NB4 (cell line): Measurements from ENCODE around the gene LEPR.

Experiments
- DNase-seq: peaks from one replicate; pipeline ENCODE4 v3.0.0; 2010; ENCODE audit warnings: low read depth
- H3K4me3 ChIP-seq: one replicate; pipeline ENCODE4 v1.5.1; 2011; ENCODE audit warnings: mild to moderate bottlenecking, low read depth, low read length, moderate library complexity
- CTCF ChIP-seq: IDR thresholded peaks from one replicate; pipeline ENCODE4 v1.5.1; 2012; ENCODE audit warnings: low read depth, low read length
- MYC ChIP-seq: IDR thresholded peaks from 2 replicates; pipeline ENCODE4 v1.6.1; 2011; ENCODE audit warnings: low read depth, low read length
- POLR2A ChIP-seq: IDR thresholded peaks from 2 replicates; pipeline ENCODE4 v1.6.1; 2011; ENCODE audit warnings: mild to moderate bottlenecking; ENCODE audit not compliant: insufficient read length; ENCODE audit errors: extremely low read depth
- TF ChIP-seq, protein P1 (sequence below): IDR thresholded peaks from 2 replicates; pipeline ENCODE4 v1.6.1; 2011; ENCODE audit warnings: low read depth, low read length

LEPR gene

GRCh38 chr1:65429806-65430205 lies 9.3 kb downstream of the LEPR start:
- TF ChIP-seq, protein P1, sequence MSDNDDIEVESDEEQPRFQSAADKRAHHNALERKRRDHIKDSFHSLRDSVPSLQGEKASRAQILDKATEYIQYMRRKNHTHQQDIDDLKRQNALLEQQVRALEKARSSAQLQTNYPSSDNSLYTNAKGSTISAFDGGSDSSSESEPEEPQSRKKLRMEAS: no peak
- TF ChIP-seq CTCF (no peak), POLR2A (no peak), MYC (no peak)
- H3K4me3 ChIP-seq: no peak overlapping the region
- DNase-seq: peak; percentile 44

DNA sequence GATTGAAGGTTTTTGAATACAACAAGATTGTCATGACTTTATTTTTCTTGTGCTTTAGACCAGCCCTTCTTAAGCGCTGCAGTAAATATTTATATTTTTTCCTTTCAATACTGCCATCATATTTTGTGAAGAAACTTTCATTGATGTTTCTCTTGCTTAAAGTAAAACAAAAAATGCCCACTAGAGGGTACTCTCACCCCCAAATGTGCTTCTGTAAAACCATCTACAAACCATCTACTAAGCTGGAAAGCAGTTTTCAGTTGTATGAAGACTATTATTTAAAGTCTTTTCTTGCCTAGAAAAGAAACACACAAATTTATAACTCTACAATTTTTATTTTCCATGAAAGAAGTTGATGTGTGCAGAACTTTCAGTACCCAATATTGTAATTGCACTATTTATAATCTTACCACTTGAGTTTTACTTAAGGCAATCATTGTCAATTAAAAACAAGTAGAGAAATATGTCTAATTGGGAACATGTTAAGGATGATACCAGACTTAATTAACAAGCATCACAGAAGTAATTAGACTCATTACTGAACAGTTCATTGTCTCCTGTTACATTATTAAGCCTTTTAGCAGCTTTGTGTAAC lies 10.7 kb downstream of the LEPR start:
- DNase-seq: peak; percentile 54
- H3K4me3 ChIP-seq: no peak overlapping the region
- TF ChIP-seq CTCF (peak; percentile 43), POLR2A (no peak), MYC (no peak)
- TF ChIP-seq, protein P1: no peak

DNA sequence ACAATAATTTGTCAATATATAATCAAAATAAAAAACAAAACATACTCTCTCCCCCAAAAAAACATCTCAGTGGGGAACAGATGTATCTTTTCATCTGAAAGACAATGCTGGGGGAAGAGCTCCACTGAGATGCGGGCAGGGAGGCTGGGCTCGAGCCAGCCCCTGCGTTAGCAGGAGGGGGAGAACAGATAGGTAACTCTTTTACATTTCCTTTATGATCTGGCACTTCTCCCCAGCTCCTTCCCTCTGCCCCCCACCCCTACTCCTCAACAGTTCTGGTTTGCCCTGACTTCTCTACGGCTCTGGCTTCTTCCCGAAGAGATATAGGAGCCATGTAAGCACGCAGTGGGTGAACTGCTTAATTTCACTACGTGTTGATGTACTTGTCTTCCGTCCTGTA lies 12.4 kb downstream of the LEPR start:
- TF ChIP-seq CTCF (no peak), POLR2A (no peak), MYC (no peak)
- TF ChIP-seq, protein P1: no peak
- DNase-seq: no peak
- H3K4me3 ChIP-seq: no peak overlapping the region

- DNase-seq: no peak
- TF ChIP-seq POLR2A (no peak), MYC (no peak), CTCF (no peak)
- TF ChIP-seq, protein P1: no peak
- no peak overlapping the region for H3K4me3 ChIP-seq
Observed at GRCh38 chr1:65434255-65434654, 13.8 kb downstream of the LEPR start.

GRCh38 chr1:65434760-65435159 lies 14.3 kb downstream of the LEPR start:
- no peak for DNase-seq
- no peak for TF ChIP-seq POLR2A
- TF ChIP-seq MYC: no peak
- TF ChIP-seq, protein P1: no peak
- no peak for TF ChIP-seq CTCF
- H3K4me3 ChIP-seq: no peak overlapping the region
